ENCODE results near the gene MLLT1. TPM values are rescaled to one million over a fixed set of nuclear protein-coding genes. Genes with fewer than 3 reads are reported as not detected.

MLLT1 gene
- total RNA-seq, 1 experiment from 2014 or later = 55.0 TPM

GRCh38 chr19:6253954-6254733, 25.6 kb downstream of the MLLT1 start:
- Histone ChIP-seq H3K4me1 (ENCODE audit: control insufficient read depth in 1 of 2, insufficient read depth in 2 of 2, low read length in 2 of 2) (no peaks in the 10 kb centered on the region), H3K79me2 (ENCODE audit: insufficient read depth, low read length) (peaks cover 87% of the 10 kb centered on the region), H3K9ac (ENCODE audit: low read length) (no peak overlapping the region), H2AFZ (ENCODE audit: low read depth, low read length, poor library complexity, severe bottlenecking) (no peak overlapping the region), H3K27ac (ENCODE audit: low read depth, low read length) (no peak overlapping the region), H3K9me3 (ENCODE audit: control insufficient read depth in 1 of 2, insufficient read depth in 1 of 2, low read depth in 1 of 2, low read length in 2 of 2) (no peaks in the 10 kb centered on the region), H3K4me2 (ENCODE audit: low read length) (no peak overlapping the region), H3K9me2 (ENCODE audit: insufficient read depth) (no peaks in the 10 kb centered on the region), H3K36me3 (ENCODE audit: control insufficient read depth in 1 of 2, insufficient read depth in 2 of 2, low read length in 2 of 2) (peaks cover 0 to 23% of the 10 kb centered on the region in 2 experiments; a peak in 1 of 4 replicates), H3K4me3 (replicated peaks in 1 of 2; ENCODE audit: low read depth in 1 of 2, low read length in 2 of 2) (no peak overlapping the region), H3K27me3 (ENCODE audit: insufficient read depth, low read length) (no peaks in the 10 kb centered on the region), H4K20me1 (ENCODE audit: insufficient read depth) (no peaks in the 10 kb centered on the region; the same call in 1 of the 2 replicates)
- BruUV-seq (replicated peaks) = no TSS peak
- RAD21 ChIA-PET (ENCODE audit: low non-redundant PET in 1 of 2, low total read pairs in 2 of 2, uncharacterized antibody in 2 of 2, unreplicated experiment in 2 of 2) = no interaction called here
- intact Hi-C loops (cut with micrococcal nuclease) = no loop called here
- DNase-seq (ENCODE audit: low read depth, low spot score) = no peak
- POLR2A ChIA-PET = no interaction called here
- CTCF ChIA-PET = no interaction called here
- no peak for TF ChIP-seq JUND (IDR thresholded peaks at IDR 0.05)
- no peak for TF ChIP-seq SIN3A (IDR thresholded peaks at IDR 0.05; ENCODE audit: low read depth)
- TF ChIP-seq TCF7L2 (IDR thresholded peaks at IDR 0.05; ENCODE audit: borderline replicate concordance, extremely low read depth, insufficient read depth, insufficient read length) = no peak
- no peak for TF ChIP-seq SP1 (IDR thresholded peaks at IDR 0.05; ENCODE audit: low read depth)
- no peak for ATAC-seq

GRCh38 chr19:6252066-6252465, 27.7 kb downstream of the MLLT1 start:
- H3K27ac ChIP-seq (ENCODE audit: low read depth, low read length) = no peak overlapping the region
- intact Hi-C loops (cut with micrococcal nuclease) = no loop called here
- no peaks in the 10 kb centered on the region for H3K27me3 ChIP-seq (ENCODE audit: insufficient read depth, low read length)
- peaks cover 0 to 5% of the 10 kb centered on the region in 2 experiments; a peak in 2 of 4 replicates for H3K4me1 ChIP-seq (ENCODE audit: control insufficient read depth in 1 of 2, insufficient read depth in 2 of 2, low read length in 2 of 2)
- H3K4me2 ChIP-seq (ENCODE audit: low read length) = no peak overlapping the region
- no peaks in the 10 kb centered on the region; the same call in 1 of the 2 replicates for H4K20me1 ChIP-seq (ENCODE audit: insufficient read depth)
- ChIA-PET CTCF (no interaction called here), RAD21 (ENCODE audit: low non-redundant PET in 1 of 2, low total read pairs in 2 of 2, uncharacterized antibody in 2 of 2, unreplicated experiment in 2 of 2) (no interaction called here), POLR2A (no interaction called here)
- H3K9me3 ChIP-seq (ENCODE audit: control insufficient read depth in 1 of 2, insufficient read depth in 1 of 2, low read depth in 1 of 2, low read length in 2 of 2) = no peaks in the 10 kb centered on the region
- peaks cover 0 to 20% of the 10 kb centered on the region in 2 experiments; a peak in 1 of 4 replicates for H3K36me3 ChIP-seq (ENCODE audit: control insufficient read depth in 1 of 2, insufficient read depth in 2 of 2, low read length in 2 of 2)
- peaks cover 88% of the 10 kb centered on the region for H3K79me2 ChIP-seq (ENCODE audit: insufficient read depth, low read length)
- H3K9ac ChIP-seq (ENCODE audit: low read length) = no peak overlapping the region
- no peak overlapping the region for H3K4me3 ChIP-seq (replicated peaks in 1 of 2; ENCODE audit: low read depth in 1 of 2, low read length in 2 of 2)
- BruUV-seq (replicated peaks) = no TSS peak
- no peaks in the 10 kb centered on the region for H3K9me2 ChIP-seq (ENCODE audit: insufficient read depth)
- DNase-seq (ENCODE audit: low read depth, low spot score) (no peak), ATAC-seq (no peak)
- no peak overlapping the region for H2AFZ ChIP-seq (ENCODE audit: low read depth, low read length, poor library complexity, severe bottlenecking)
- no peak for TF ChIP-seq CEBPB (IDR thresholded peaks at IDR 0.05; ENCODE audit: low read depth)
- no peak for TF ChIP-seq TCF7L2 (IDR thresholded peaks at IDR 0.05; ENCODE audit: borderline replicate concordance, extremely low read depth, insufficient read depth, insufficient read length)
- no peak for TF ChIP-seq SIN3A (IDR thresholded peaks at IDR 0.05; ENCODE audit: low read depth)
- no peak for TF ChIP-seq ATF3 (IDR thresholded peaks at IDR 0.05)
- TF ChIP-seq POLR2A (IDR thresholded peaks at IDR 0.05; ENCODE audit: borderline replicate concordance, extremely low read depth, insufficient read depth, insufficient read length) = no peak
- TF ChIP-seq REST (IDR thresholded peaks at IDR 0.05; ENCODE audit: low read depth) = no peak
- TF ChIP-seq RAD21 (IDR thresholded peaks at IDR 0.05; ENCODE audit: low read depth) = no peak
- no peak for TF ChIP-seq ELF1 (IDR thresholded peaks at IDR 0.05; ENCODE audit: borderline replicate concordance, low read depth)
- TF ChIP-seq EZH2phosphoT487 (IDR thresholded peaks at IDR 0.05; ENCODE audit: borderline replicate concordance) = no peak
- TF ChIP-seq JUND (IDR thresholded peaks at IDR 0.05) = no peak
- TF ChIP-seq ZBTB33 (IDR thresholded peaks at IDR 0.05; ENCODE audit: extremely low read depth, insufficient replicate concordance, low read length) = no peak
- no peak for TF ChIP-seq SRF (IDR thresholded peaks at IDR 0.05; ENCODE audit: low read depth)
